ENCODE data around the gene BCAR1.
"Not testable (repeated sequence)": the region's sequence is repeated elsewhere in the genome, so short reads cannot be mapped to it uniquely, and the experiment has no call there.

The BCAR1 gene

DNA sequence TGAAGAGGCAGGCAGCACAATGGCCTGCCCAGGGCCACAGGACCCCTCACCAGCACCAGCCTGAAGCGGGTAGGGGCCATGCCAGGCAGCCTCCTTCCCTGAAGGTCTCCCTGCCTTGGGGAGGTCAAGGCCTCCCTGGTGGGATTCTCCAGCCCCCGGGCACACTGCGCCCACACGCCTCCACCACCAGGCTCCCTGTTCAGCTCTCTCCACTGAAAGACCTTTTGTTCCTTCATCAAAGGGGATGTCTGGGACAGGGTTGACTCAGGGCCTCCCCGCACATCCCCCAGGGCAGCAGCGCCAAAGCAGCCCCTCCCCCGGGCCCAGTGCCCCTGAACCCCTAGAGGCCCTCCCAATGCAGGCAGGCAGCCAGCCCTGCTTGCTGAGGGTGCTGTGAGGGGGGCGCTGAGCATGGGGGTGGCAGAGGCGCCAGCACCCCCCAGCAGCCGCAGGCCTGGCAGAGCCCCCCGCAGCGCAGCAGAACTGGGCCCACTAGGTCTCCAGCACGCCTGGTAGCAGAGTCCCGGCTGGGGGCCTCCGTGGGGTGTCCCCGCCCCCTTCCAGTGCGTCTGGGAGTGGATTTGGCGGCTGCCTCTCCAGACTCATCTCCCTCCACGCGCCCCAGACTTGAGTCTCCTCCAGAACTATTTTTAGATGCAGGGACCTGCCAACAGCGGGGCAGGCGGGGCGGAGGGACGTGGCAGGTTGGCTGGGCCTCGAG lies 13.1 kb downstream of the BCAR1 start:
- DNase-seq = no peak

- DNase-seq = no peak
Observed at GRCh38 chr16:75237398-75238131, 13.9 kb downstream of the BCAR1 start.

GRCh38 chr16:75236736-75237397 lies 14.6 kb downstream of the BCAR1 start:
- no peak for DNase-seq

DNA sequence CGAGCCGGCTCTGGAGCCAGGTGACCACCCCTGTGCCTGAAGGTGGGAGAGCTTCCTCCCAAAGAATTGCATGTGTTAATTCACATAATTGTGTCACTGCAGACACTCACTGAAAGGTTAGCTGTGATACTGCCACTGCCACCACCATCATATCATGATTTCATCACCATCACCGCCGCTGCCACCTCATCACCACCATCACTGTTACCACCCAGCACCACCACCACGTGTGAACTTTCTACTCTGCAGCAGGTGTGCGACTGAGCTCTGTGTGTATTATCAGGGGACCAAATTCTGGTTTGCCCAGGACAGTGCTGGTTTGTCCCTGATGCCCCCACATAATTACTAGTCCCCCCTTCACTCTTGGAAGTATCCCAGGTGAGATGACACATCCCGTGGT lies 15.2 kb downstream of the BCAR1 start:
- no peak for DNase-seq

DNA sequence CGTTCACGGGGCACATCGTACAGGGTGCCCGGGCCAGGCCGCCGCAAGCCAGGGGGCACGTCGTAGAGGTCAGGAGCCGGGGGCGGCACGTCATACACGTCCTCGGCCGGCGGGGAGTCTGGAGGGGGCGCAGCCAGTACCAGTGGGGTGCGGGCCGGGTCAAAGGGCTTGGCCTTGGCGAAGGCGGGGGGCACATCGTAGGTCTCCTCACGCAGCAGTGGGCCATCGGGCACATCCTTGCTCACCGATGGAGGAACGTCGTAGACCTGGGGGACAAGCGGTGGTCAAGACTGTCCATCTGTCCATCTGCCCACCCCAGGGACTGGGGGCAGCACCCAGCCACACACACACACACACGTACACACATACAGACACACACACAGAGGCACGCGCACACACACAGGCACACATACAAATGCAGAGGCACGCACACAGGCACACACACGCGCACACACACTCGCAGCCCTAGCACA lies 15.7 kb downstream of the BCAR1 start:
- no peak for DNase-seq

DNA sequence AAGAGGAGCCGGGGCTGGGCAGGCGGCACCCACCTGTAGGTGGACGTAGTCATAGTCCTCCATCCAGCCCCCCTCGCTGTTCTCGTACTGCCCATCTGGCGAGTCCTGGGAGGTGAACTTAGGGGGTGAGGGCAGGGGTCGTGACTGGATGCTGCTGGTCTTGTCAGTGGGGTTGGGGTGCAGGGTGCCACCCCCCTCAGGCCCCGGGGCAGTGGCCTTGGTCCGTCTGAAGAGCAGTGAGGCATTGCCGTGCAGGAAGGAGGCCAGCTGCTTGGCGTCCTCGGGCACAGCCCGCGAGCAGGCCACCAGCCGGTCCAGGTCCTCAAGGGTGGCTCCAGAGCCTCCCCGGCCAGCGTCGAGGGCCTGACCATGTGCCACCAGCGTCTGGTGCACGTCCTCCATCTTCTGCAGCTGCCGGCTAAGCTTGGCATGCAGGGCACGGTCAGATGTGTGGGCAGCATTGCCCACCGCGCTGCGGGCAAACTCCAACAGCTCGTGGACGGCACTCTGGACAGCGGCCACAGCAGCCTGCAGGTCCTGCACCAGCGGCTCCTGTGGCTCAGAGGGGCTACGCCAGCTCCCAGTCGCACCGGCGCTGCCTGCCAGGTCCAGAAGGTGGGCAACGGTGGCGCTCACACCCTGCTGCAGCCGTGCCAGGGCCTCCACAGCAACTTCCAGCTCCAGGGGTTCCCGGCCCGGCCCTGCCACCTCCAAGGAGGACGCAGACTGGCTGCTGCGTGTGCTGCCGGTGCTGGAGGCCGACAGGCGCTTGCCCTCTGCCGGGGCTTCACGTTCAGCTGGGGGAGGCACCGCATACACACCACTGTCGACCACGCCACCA lies 16.3 kb downstream of the BCAR1 start:
- no peak for DNase-seq

GRCh38 chr16:75233611-75233938 lies 17.8 kb downstream of the BCAR1 start:
- no peak for DNase-seq

DNA sequence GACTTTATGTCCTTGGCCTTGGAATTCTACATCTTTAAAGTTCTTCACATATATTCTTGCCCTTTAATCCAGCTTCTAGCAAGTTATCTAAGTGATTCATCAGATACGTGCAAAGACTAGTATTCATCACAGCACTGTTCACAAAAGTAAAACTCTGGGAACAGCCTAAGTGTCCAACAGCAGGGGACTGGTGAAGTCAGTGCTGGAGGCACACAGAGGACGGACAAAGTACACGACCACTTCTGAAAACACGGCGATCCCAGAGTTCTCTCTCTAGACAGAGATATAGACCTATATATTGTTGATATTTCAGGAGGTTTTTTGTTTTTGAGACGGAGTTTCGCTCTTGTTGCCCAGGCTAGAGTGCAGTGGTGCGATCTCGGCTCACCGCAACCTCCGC lies 19.9 kb downstream of the BCAR1 start:
- no peak for DNase-seq

DNA sequence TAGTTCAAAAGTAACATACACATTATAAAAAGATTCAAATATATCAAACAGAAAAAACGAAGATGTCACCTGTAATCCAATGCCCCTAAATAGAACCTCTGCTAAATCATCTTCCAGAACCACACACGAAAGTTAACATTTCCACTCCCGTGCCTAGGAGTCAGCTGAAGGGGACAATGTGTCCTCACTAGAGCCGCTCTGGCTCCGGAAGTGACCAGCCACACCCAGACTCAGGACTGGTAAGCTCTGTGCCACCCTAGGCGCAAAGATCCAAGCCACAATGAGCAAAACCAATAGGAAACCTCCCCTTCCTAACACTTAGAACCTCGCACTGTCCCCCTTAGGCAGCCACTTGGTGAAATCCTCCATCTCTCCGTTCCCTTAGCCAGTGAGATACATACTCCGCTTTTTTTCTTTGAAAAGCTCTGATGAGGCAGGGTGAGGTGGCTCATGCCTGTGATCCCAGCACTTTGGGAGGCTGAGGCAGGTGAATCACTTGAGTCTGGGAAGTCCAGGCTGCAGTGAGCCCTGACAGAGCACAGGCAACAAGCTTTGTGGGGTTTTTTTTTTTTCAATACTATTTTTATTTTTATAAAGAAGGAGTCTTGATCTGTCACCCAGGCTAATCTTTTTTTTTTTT lies 20.8 kb downstream of the BCAR1 start:
- no peak for DNase-seq

DNA sequence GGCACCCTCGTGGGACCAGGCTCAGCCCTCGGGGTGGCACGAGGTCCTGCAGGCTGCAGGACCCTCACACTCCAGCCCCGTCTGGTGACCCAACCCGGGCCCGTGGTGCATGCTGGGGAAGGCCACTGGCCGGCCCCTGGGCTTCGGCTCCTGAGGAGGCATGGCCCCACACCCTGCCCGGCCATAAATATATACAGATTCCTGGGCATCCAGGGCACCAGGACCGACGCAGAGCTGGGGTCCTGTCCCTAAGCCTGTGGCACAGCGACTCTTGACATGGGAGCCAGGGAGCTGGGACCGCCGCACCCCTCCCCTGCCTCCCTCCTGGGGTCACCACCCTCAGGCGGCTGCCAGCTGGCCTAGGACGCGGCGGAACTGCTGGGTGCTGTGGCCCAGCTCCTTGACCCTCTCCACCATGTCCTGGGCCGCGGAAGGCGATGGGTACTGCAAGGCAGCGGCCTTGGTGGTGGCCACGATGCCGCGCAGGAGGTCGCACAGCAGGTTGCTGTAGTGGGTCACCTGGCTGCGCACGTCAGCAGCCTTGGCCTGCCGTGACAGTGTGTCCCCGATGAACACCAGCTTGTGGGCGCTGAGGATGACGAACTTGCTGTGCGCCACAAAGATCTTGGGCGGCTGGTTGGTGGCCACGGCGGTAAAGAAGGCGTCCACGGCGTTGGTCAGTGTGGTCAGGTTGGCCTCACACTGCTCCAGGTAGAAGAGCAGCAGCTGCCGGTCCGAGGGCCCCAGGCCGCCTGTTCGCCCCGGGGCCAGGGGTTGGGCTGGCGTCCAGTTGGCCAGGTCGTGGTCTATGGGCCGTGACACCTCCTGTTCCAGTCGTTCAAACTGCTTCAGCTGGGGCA lies 22.0 kb downstream of the BCAR1 start:
- DNase-seq = no peak

DNA sequence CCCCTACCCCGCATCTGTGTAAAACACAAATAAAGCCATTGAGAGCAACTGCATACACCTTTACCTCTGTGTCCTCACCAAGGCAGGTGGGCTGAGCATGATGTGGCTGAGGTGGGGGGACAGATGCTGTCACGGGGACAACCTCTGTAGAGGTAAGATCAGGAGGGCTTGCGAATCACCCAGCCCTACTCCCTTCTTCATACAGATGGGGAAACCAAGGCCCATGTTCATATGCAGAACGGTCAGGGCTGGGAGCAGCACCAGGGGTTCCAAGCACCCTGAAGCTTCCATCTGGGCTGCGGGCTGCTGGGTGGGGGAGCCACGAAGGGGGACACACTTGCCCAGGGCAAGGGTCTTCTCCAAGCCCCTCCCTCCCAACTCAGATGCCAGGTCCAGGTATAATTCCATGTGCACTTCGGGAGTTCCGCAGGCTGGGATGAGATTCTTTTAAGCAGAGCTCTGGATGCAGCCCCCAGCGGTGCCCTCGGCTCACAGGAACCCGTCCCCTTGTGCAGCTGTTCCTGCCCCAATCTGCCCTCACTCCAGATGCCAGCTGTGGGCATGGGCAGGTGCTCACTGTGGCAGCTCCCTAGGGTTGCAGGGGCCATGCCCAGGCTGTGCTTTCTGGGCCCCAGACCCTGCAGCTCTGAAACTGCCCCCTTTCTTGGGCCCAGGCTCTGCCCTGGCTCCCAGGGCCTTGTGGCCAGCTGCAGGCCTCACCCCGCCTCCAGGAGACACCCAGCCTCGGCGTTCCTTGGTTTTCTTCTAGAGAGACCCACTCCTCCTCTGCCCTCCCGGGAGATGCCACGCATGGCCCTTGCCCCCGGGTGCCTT lies 23.1 kb downstream of the BCAR1 start:
- DNase-seq = no peak

GRCh38 chr16:75227361-75228142 lies 23.9 kb downstream of the BCAR1 start:
- no peak for DNase-seq

DNA sequence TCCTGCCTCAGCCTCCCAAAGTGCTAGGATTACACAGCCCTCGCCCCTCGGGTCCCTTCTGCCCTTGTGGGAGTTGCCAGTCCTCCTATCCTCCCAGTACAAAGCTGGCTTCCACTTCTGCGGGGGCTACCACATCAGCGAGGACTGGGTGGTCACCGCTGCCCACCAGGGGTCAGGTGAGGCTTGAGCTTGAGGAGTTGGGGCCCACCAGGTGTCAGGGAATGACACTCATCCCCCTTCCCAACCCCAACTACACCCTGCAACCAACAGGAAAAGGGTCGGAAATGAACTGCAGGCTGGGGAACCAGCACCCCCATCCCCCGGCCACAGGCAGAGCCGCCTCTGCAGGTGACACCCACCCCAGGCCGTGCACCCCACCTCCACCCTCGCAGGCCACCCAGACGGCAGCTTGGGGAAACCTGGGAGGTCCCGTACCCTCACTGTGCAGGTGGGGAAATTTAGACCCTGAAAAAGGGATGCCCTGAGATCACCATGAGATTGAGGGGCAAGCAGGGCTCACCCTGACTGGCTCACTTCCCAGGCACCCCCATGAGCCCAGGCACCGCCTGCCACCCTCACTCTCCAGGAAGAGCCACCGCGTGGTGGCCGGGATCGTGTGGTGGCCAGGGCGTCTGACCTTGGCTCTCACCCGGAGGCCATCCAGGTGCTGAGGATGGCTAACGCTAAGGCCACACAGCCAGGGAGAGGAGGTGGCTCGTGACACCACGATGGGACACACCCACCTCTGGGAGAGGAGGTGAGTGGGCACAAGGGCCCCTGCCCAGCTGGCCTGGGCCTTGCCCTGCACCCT lies 24.7 kb downstream of the BCAR1 start:
- no peak for DNase-seq

DNA sequence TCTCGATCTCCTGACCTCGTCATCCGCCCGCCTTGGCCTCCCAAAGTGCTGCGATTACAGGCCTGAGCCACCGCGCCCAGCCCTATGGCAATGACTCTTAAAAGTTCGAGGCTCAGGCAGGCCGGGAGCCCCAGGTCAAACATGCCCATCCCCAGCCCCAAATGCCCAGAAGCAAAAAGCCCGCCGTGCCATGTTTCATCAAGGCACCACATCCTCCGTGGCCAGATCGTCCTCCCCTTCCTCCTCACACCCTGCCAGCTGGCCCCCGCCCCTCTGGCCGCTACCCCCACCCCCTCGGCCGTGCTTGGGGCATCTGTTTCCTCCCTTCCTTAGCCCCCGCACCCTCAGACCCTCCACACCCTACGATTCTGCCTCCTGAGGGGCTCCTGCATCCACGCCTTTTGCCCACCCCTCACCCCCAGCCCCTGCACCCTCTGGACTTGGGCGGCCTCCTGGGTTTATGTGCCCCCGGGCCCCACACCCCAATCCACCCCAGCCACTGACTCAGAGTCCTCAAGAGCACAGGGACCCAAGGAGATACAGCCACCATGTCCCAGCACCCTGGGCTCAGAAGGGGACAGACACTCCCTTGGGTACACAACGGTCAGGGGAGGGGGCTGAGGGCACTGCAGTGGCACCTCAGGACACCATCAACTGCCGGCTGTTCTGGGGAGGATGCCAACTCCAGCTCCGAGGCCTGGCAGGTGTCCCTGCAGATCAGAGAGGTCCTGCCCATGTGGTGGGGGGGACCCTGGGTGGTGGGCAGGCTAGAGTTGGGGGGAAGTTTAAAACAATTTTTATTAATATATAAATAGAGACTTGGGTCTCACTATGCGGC lies 25.5 kb downstream of the BCAR1 start:
- no peak for DNase-seq

DNA sequence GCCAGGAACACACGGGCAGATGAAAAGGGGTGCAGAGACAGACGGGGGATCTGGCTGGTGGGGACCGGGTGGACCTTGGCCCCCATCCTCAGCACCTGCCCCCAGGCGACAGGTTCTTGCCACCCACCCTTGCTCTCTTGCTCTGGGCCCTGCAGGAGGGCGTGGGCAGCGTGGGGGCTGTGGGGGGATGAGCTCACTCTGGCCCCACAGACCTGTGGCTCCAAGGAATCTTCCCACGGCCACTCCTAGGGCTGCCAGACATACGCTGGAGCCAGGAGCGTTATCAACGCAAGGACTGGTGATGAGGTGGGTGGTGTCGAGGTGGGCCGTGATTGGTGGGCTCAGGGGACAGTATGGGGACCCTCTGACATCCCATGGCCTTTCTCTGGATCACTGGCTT lies 26.3 kb downstream of the BCAR1 start:
- DNase-seq = no peak

DNA sequence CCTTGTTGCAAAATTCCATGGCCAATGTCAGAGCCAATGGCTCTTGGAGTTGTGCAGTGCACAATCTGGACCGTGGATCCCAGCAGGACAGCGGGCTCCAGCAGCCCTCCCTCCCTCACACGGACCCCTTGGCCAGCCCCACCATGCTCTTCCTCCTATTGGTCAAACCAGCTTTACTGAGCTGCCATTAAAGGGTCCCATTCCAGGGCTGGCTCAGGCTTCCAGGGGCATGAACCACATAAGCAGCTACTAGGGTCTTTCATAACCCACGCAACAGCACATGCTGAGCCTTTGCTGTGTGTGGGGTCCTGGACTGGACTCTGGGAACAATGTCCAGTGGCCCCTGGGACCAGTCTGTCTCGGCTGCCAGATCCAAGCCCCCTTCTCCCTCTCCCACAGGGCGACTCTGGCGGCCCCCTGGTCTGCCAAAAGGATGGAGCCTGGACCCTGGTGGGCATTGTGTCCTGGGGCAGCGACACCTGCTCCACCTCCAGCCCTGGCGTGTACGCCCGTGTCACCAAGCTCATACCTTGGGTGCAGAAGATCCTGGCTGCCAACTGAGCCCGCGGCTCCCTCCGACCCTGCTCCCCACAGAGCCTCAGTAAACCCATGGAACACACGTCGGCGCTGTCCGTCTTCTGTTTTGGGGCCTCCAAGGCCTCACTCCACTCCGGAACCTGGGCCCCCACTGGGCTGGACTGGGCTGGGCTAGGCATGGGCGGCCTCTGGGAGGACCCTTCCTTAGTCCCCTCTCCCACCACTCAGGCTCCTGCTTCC lies 26.9 kb downstream of the BCAR1 start:
- DNase-seq = no peak

DNA sequence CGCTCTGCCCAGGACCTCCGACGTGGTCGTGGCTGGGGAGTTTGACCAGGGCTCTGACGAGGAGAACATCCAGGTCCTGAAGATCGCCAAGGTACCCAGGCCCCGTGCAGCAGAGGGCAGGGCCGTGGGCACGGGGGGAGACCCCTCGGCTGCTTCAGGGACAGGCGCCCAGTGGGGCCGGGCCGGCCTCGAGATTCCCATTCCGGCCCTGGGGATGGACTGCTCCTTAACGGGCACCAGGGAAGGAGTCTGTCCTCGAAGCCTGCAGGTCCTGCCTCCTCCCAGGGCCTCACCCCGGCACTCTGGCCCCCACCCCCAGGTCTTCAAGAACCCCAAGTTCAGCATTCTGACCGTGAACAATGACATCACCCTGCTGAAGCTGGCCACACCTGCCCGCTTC lies 28.3 kb downstream of the BCAR1 start:
- DNase-seq = not testable (repeated sequence)

All from Kasumi-1 (cell line).